Cardiac muscle cell (in vitro differentiated cells and primary cell): ENCODE data around the gene AP3B1. TPM values are rescaled to one million over a fixed set of nuclear protein-coding genes. Genes with fewer than 3 reads are reported as not detected.

Experiments
- DNase-seq, 2 donors: peaks; one replicate each; pipeline versions ENCODE4 v3.0.0 to v3.0.0-alpha.2; 2010 to 2017; ENCODE audit warnings: low read depth in 1 of 2, low spot score in 1 of 2
- H3K27ac ChIP-seq: fragments of 200-600 bp; sonication (generic); 2 replicates; pipeline ENCODE4 v1.5.1; 2016
- H3K27me3 ChIP-seq: fragments of 200-600 bp; sonication (generic); 2 replicates; pipeline ENCODE4 v1.6.0; 2016; ENCODE audit warnings: control low read depth
- H3K36me3 ChIP-seq: fragments of 200-600 bp; sonication (generic); 2 replicates; pipeline ENCODE4 v1.5.1; 2016; ENCODE audit warnings: control low read depth
- H3K4me1 ChIP-seq: fragments of 200-600 bp; sonication (generic); 2 replicates; pipeline ENCODE4 v1.8.1; 2017; ENCODE audit warnings: low read depth, mild to moderate bottlenecking, mixed run types
- H3K4me3 ChIP-seq: fragments of 200-600 bp; sonication (generic); 2 replicates; pipeline ENCODE4 v1.5.1; 2016; ENCODE audit warnings: mild to moderate bottlenecking
- H3K9me3 ChIP-seq: fragments of 200-600 bp; sonication (generic); 2 replicates; pipeline ENCODE4 v1.5.1; 2017; ENCODE audit warnings: low read depth, mild to moderate bottlenecking, control low read depth
- CTCF ChIP-seq: IDR thresholded peaks from 2 replicates; pipeline ENCODE4 v1.5.1; 2012; ENCODE audit warnings: low read depth, mild to moderate bottlenecking, low read length
- polyA plus RNA-seq: library from polyadenylated mRNA; unstranded; fragments of >200 nt; fragmentation: Nextera tagmentation; extraction: Ambion mirVana; gene quantifications from 2 replicates; pipeline ENCODE4 v1.2.1, GENCODE V29; 2016
- total RNA-seq: library from RNA; depleted of rRNA; stranded (reverse); fragments of >200 nt; gene quantifications from 2 replicates; pipeline ENCODE4 v1.2.3, GENCODE V29; 2016

AP3B1 gene
- total and polyA plus RNA-seq, 2 experiments from 2014 or later = 32.2 to 35.3 TPM

DNA sequence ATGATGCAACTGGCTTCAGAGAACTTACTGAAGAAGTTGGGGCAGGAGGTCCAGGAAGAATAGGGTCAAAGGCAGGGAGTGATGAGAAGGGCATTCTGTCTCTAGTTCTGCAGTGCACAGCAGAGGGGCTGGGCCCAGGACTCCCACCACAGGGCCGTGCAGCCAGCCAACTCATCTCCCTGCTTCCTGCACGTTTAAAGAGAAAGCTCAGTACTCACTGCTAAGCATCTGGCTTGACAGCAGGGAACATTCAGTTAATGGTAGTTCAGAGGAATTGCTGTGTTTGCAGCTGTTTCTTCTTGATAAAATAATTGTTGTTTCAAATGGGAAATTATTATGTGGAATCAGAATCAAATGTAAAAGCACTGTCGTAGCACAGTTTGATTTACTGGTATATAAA lies 40.3 kb upstream of the AP3B1 start:
- H3K4me1 ChIP-seq = no peaks in the 10 kb centered on the region
- no peak overlapping the region for H3K27ac ChIP-seq
- H3K27me3 ChIP-seq = no peaks in the 10 kb centered on the region
- no peak overlapping the region for H3K4me3 ChIP-seq
- no peak for DNase-seq
- TF ChIP-seq CTCF = no peak
- H3K36me3 ChIP-seq = no peaks in the 10 kb centered on the region
- no peaks in the 10 kb centered on the region for H3K9me3 ChIP-seq

GRCh38 chr5:78331523-78332080 lies 37.1 kb upstream of the AP3B1 start:
- no peak for TF ChIP-seq CTCF
- Histone ChIP-seq H3K27ac (no peak overlapping the region), H3K9me3 (no peaks in the 10 kb centered on the region), H3K4me3 (no peak overlapping the region), H3K27me3 (no peaks in the 10 kb centered on the region), H3K36me3 (no peaks in the 10 kb centered on the region), H3K4me1 (no peaks in the 10 kb centered on the region)
- DNase-seq = no peak

GRCh38 chr5:78328585-78329173 lies 34.2 kb upstream of the AP3B1 start:
- Histone ChIP-seq H3K27ac (no peak overlapping the region), H3K4me3 (no peak overlapping the region)

GRCh38 chr5:78327761-78328510 lies 33.4 kb upstream of the AP3B1 start:
- no peak for TF ChIP-seq CTCF
- Histone ChIP-seq H3K4me3 (no peak overlapping the region), H3K4me1 (no peaks in the 10 kb centered on the region), H3K36me3 (no peaks in the 10 kb centered on the region), H3K27me3 (no peaks in the 10 kb centered on the region), H3K9me3 (no peaks in the 10 kb centered on the region), H3K27ac (no peak overlapping the region)
- DNase-seq = no peak

More at GRCh38 chr5:78328585-78329173, 34.2 kb upstream of the AP3B1 start:
- no peaks in the 10 kb centered on the region for H3K4me1 ChIP-seq
- TF ChIP-seq CTCF = no peak
- DNase-seq = peak in 1 of 2 donors; percentile 56
- no peaks in the 10 kb centered on the region for H3K36me3 ChIP-seq
- H3K9me3 ChIP-seq = no peaks in the 10 kb centered on the region
- no peaks in the 10 kb centered on the region for H3K27me3 ChIP-seq

DNA sequence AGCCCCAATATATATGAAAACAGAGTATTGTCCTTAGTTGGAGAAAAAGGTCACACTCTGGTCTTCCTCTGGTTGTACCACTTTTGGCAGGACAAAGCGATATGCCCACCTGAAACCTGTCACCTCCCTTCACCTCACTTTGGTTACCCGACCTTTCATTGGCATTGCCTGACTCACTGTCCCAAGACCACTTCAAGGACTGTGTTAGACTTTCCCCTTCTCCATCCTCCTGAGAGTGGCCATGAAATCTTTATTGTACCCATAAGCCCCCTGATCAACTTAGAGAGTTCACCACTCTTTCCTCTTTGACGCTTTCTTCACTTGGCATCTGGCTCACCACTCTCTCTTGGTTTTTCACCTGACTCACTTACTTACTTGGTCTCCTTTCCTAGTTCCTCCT lies 32.4 kb upstream of the AP3B1 start:
- DNase-seq = no peak
- Histone ChIP-seq H3K9me3 (no peaks in the 10 kb centered on the region), H3K36me3 (no peaks in the 10 kb centered on the region), H3K4me3 (no peak overlapping the region), H3K27me3 (no peaks in the 10 kb centered on the region), H3K27ac (no peak overlapping the region), H3K4me1 (no peaks in the 10 kb centered on the region)
- TF ChIP-seq CTCF = no peak
